GM19372 (cell line): ENCODE measurements around the gene CAMSAP1.
"Not testable (repeated sequence)": the region's sequence is repeated elsewhere in the genome, so short reads cannot be mapped to it uniquely, and the experiment has no call there.

ENCODE experiments used
- ATAC-seq: cut with Tn5 transposase; IDR thresholded peaks from one replicate; pipeline ENCODE4 v1.9.1; 2021; ENCODE audit warnings: mild to moderate bottlenecking, low read depth, moderate library complexity; ENCODE audit not compliant: unreplicated experiment

Gene CAMSAP1

GRCh38 chr9:135907431-135908092, at the start of gene CAMSAP1:
Gene CAMSAP1 (minus strand): TSS chr9:135907546. CDS start chr9:135907159, 387 bp downstream.
- peak; percentile 81 for ATAC-seq

GRCh38 chr9:135956802-135957174, 49.4 kb upstream of the CAMSAP1 start:
- ATAC-seq: no peak

- ATAC-seq: no peak
Measured at GRCh38 chr9:135955934-135956801, 48.8 kb upstream of the CAMSAP1 start.

- ATAC-seq: no peak
Measured at GRCh38 chr9:135952664-135953206, 45.4 kb upstream of the CAMSAP1 start.

GRCh38 chr9:135951889-135952663, 44.7 kb upstream of the CAMSAP1 start:
- ATAC-seq: no peak

GRCh38 chr9:135951310-135951709, 44.0 kb upstream of the CAMSAP1 start:
- ATAC-seq: not testable (repeated sequence)

GRCh38 chr9:135950841-135951240, 43.5 kb upstream of the CAMSAP1 start:
- ATAC-seq: not testable (repeated sequence)

GRCh38 chr9:135950135-135950682, 42.9 kb upstream of the CAMSAP1 start:
- ATAC-seq: no peak

- no peak for ATAC-seq
Measured at GRCh38 chr9:135949501-135950134, 42.3 kb upstream of the CAMSAP1 start.

- no peak for ATAC-seq
Measured at GRCh38 chr9:135948968-135949367, 41.6 kb upstream of the CAMSAP1 start.

- ATAC-seq: no peak
Measured at GRCh38 chr9:135948446-135948845, 41.1 kb upstream of the CAMSAP1 start.

- ATAC-seq: no peak
Measured at GRCh38 chr9:135947582-135947981, 40.2 kb upstream of the CAMSAP1 start.

GRCh38 chr9:135947105-135947504, 39.8 kb upstream of the CAMSAP1 start:
- ATAC-seq: not testable (repeated sequence)

- no peak for ATAC-seq
Measured at GRCh38 chr9:135946392-135946994, 39.1 kb upstream of the CAMSAP1 start.

GRCh38 chr9:135945969-135946368, 38.6 kb upstream of the CAMSAP1 start:
- no peak for ATAC-seq

GRCh38 chr9:135944444-135945252, 37.3 kb upstream of the CAMSAP1 start:
- ATAC-seq: no peak

- not testable (repeated sequence) for ATAC-seq
Measured at GRCh38 chr9:135943604-135944003, 36.3 kb upstream of the CAMSAP1 start.

- no peak for ATAC-seq
Measured at GRCh38 chr9:135941288-135941995, 34.1 kb upstream of the CAMSAP1 start.
